NK-92 (cell line): Measurements from ENCODE around the gene TNFRSF19.
"Not testable (repeated sequence)": the region's sequence is repeated elsewhere in the genome, so short reads cannot be mapped to it uniquely, and the experiment has no call there.

Source experiments
- DNase-seq: peaks from one replicate; lab custom pipeline; 2025; ENCODE audit not compliant: unreplicated experiment; lab: John Stamatoyannopoulos, UW

TNFRSF19 gene, protein sequence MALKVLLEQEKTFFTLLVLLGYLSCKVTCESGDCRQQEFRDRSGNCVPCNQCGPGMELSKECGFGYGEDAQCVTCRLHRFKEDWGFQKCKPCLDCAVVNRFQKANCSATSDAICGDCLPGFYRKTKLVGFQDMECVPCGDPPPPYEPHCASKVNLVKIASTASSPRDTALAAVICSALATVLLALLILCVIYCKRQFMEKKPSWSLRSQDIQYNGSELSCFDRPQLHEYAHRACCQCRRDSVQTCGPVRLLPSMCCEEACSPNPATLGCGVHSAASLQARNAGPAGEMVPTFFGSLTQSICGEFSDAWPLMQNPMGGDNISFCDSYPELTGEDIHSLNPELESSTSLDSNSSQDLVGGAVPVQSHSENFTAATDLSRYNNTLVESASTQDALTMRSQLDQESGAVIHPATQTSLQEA

DNA sequence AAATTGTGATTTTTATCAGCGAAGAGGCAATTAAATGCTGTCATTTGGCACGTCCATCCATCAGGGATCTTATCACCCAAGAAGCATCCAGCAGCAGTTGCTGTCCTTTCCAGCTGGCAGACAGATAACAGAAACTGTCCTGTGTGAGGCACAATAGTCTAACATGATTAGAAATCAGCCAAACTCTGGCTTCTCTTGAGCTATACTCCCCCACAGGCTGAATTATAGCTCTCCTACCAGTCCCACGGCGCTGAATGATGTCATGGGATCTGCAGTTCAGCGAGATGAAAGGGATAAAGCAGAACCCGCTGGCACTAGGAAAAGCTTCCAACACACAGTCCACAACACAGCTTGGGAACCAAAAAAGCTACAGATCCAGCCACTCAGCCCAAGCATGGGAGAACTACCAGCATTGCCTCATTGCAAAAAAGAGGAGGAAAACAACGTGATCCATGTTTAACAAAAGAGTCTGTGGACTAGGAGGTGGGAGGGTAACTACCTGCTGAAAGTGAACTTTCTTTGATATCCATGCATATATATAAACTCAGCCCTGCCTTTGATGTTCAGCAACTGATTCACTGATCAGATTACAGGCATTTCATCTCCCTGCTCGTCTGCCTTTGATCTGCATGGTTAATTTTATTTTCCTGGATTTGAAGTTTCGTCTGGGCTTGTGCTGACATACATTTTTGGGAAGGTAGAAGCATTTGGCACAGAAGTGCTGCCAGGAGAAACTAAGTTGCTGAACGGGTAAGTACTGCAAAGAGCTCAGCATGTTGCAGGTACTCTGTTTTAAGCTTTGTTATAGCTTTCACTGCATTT, at the start of gene TNFRSF19:
TSS of gene TNFRSF19 (plus strand) at position 314 of the 822 bp plus-strand sequence. CDS start 19,772 bp downstream, outside the sequence.
- no peak for DNase-seq

- not testable (repeated sequence) for DNase-seq
These were observed 40.3 kb upstream of the TNFRSF19 start for GRCh38 chr13:23529926-23530325.

DNA sequence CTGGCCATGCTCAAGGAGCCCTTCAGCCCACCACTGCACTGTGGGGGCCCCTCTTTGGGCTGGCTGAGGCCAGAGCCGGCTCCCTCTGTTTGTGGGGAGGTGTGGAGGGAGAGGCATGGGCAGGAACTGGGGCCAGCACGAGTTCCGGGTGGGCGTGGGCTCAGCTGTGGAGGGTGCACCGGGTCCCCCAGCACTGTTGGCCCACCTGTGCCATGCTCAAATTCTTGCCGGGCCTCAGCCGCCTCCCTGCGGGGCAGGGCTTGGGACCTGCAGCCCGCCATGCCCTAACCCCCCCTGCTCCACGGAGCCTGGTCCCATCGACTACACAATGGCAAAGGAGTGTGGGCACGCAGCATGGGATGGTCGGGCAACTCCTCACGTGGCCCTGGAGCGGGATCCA, 38.8 kb upstream of the TNFRSF19 start:
- no peak for DNase-seq

GRCh38 chr13:23534090-23534489, 36.1 kb upstream of the TNFRSF19 start:
- no peak for DNase-seq

DNA sequence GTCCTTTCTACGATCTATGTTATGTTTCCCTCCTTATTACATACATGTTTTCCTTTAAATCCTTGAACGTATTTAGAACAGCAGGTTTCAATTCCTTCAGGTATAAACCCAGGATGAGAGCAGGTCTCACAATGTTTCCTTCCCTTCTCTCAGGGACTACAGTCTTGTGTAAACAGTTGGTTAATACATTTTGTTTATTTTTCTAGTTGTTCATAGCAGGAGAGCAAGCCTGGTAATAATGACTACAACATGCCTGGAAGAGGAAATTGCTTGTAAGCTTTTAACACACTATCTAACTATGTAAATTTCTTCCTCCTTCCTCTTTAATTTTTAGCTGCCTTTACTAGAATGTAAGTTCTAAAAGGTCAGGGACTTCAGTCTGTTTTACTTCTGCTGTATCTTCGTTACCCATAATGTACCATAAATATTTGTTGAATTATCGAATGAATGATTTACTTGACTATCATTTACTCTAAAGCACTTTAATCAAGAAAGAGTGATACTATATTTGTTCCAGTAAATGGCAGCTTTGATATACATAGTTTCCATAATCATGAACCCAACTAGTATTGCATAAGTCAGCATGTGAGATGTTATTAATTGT, 28.9 kb upstream of the TNFRSF19 start:
- no peak for DNase-seq

DNA sequence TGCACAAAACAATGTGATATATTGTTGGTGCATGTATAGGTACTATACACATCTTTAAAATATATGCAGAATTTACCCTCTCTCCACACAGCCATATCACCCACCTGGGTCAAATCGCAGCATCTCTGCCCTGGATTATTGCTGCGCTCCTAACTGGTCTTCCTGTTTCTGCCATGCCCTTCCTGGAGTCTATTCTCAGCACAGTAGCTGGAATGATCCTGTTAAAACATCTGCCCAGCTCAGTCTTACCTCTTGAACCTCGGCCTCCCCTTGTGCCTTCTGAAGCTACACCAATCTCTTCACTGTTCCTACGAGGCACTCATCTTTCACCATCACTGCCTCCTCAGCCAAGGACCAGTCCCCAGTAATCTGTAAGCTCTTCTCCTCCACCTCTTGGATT, 25.5 kb upstream of the TNFRSF19 start:
- DNase-seq, result no peak

- no peak for DNase-seq
These were observed 23.1 kb upstream of the TNFRSF19 start for GRCh38 chr13:23547000-23547590.

- no peak for DNase-seq
These were observed 20.5 kb upstream of the TNFRSF19 start for GRCh38 chr13:23549724-23550123.

GRCh38 chr13:23550163-23550562, 20.0 kb upstream of the TNFRSF19 start:
- no peak for DNase-seq

GRCh38 chr13:23551213-23552008, 18.8 kb upstream of the TNFRSF19 start:
- DNase-seq, result no peak

- no peak for DNase-seq
These were observed 18.0 kb upstream of the TNFRSF19 start for GRCh38 chr13:23552171-23552570.

DNA sequence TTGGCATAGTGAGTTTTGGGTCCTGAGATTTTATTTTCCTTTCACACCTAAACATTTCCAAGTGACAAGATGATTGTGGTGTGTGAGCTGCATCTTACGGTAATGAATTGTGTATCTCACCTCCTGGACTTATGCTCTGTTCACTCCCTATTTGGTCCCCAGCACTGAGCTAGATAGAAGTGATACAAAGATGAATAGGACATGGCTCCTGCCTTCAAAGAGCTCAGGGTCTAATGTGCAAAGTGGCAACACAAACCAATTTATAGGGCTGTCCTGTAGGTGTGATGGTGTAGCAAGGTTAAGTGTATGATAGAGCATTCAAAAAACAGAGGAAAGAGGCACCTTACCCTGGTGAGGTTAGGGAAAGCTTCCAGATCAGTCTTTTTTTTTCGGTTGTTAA, 17.6 kb upstream of the TNFRSF19 start:
- DNase-seq, result no peak

DNA sequence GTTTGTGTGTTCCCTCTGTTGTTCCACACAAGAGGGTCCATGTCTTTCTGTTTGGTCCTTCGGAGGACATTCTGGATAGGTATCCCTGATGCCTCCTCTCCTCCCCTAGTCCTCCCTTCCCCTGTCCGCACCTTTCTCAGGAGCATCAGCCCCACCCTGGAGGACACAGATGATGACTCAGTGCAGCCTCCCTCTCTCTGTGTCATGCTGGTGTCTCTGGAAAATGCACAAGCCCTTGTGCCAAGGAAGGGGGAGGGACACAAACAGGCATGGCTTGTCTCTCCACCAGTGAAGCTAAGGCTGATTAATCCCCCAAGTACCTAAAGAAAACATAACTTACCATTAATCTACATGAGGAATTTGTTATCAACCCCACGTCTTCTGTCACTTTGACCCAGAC, 16.2 kb upstream of the TNFRSF19 start:
- no peak for DNase-seq

DNA sequence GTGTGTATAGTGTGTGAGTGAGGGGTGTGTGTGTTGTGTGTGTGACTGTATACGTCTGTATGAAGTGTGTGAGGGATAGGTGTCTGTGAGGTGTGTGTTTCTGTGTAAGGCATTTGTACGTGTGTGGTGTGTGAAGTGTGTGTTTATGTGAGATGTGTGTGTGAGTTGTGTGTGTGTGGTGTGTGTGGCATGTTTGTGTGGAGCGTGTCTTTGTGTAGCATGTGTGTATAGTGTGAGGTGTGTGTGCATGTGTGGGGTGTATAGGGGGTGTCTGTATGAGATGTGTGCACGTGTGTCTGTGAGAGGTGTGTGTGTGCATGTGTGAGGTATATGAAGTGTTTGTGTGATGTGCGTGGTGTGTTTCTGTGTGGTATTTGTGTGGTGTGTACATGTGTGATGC, 13.2 kb upstream of the TNFRSF19 start:
- no peak for DNase-seq

DNA sequence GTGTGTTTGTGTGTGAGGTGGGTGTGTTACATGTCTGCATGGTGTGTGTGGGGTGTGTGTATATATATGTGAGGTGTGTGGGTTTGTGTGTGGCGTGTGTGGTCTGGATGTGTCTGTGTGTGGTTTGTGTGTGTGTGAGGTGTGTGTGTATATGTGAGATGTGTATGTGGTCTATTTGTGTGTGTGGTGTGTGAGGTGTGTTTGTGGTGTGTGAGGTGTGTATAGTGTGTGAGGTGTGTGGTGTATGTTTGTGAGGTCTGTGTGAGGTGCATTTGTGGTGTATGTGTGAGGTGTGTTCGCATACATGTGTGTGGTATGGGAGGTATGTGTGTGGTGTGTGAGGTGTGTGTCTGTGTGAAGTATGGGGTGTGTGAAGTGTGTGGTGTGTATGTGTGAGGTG, 12.5 kb upstream of the TNFRSF19 start:
- DNase-seq, result no peak

DNA sequence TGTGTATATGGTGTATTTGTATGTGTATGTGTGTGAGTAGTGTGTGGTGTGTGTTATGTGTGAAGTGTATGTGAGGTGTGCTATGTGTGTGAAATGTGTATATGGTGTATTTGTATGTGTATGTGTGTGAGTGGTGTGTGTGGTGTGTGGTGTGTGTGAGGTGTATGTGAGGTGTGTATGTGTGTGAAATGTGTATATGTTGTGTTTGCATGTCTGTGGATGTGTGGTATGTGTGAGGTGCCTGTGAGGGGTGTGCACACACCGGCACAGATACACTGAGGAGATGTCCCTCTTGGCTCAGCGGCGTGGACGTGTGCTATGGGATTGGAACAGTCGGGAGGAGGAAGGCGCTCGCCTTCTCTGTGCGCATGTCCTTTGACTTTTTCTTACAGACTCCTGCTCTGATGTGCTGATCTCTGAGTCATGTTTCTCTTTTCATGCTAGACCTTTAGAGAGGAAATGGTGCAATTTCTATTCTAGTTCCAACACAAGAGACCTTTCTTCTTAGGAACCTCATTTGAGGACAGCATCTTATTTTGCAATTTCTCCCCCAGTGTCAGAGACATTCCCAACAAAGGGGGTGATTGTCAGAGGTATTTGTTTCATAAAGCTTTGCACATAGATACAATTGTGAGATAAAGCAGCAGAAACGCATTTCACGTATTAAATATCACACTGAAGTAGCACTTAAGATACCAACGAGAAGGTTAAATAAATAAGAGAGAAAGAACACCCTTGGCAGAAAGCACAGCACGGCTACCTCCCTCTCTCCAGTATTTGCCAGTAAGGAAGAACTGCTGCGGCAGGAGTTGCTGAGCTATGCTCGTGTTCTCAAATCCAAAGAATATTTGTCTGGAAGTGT, 11.3 kb upstream of the TNFRSF19 start:
- DNase-seq, result no peak

DNA sequence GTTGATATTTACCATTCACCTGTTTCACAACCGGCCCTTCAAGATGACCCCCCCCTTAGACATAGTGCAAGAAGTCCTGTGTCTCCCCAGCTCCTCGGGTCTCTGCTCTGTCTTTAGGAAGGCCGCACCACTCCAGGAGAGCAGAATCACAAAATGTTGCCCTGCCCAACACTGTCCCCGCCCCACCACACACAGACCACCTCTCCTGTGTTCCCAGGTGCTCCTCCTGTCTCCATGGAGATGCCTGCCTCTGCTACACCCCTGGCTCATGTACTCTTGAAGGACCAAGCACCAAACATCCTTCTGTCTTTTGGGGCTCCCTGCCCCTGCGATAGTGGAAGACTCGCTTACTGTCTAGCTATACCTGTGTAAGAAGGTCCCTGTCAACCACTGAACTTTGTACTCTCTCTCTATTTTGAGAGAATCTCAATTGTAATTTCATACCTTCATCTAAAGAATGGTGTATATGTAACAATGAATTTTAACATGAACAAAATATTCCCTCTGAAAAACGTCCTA, 9.6 kb upstream of the TNFRSF19 start:
- DNase-seq, result no peak

GRCh38 chr13:23561261-23561660, 9.0 kb upstream of the TNFRSF19 start:
- DNase-seq, result no peak

DNA sequence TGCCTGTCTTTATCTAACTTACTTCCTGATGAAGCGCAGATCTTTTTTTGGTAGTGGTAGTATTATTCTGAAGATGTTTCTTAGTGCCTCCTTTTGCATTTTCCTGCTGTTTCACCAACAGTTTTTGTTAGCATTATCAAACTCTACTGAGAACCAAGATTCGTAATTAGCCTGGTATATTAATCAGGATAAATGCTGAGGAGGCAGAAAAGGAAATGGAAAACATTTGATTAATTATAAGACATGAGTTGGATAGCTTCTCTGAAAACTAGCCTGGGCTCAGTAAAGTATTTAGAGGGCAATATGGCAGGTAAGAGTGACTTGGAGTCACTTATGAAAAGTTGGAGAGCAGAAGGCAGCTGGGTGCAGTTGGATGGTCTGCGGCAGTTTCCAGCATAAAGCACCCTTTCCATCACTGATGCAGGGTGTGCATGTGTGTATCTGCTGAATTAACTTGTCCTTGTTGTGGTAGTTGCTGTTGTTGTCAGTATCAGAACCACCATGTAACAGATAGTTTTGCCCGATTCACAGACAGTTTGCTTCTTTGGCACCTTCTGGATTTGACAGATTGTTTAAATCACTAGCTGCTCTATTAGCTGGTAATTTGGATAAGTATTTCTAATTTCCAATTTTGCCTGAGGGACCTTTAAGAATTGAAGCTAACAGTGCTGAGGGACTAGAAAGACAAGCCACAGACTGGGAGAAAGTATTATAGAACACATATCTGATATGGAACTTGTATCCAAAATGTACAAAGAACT, 6.9 kb upstream of the TNFRSF19 start:
- no peak for DNase-seq
